Vein endothelial cell (primary cell): ENCODE results near the gene VCX3B. TPM values are rescaled to one million over a fixed set of nuclear protein-coding genes. Genes with fewer than 3 reads are reported as not detected.

Experiments used
- total RNA-seq: library from RNA; depleted of rRNA; stranded (reverse); fragments of >200 nt; gene quantifications from 2 replicates; pipeline ENCODE4 v1.2.3, GENCODE V29; 2012

The VCX3B gene
- not detected in 2 replicates for total RNA-seq

GRCh38 chrX:8464530-8464929 lies at the start of gene VCX3B:
Gene VCX3B (plus strand): TSS chrX:8464830. CDS start chrX:8465451, 621 bp downstream.

